ENCODE measurements around the gene OXSR1. TPM values are rescaled to one million over a fixed set of nuclear protein-coding genes. Genes with fewer than 3 reads are reported as not detected.

Gene OXSR1
- total RNA-seq, 2 donors from 2014 or later, result 21.2 to 32.7 TPM

- WGBS, result 93% methylated on average over 1 of the region's 1 CpG
- no peak for DNase-seq (ENCODE audit: low spot score)
- Histone ChIP-seq H3K9me3 (no peaks in the 10 kb centered on the region), H3K27ac (no peak overlapping the region), H3K4me1 (replicated peaks) (peaks cover 7% of the 10 kb centered on the region), H3K4me3 (no peak overlapping the region), H3K36me3 (peaks cover 20 to 41% of the 10 kb centered on the region in 2 donors), H3K27me3 (replicated peaks; ENCODE audit: insufficient read depth) (no peaks in the 10 kb centered on the region)
- intact Hi-C loops (cut with DNase I), result no loop called here
- TF ChIP-seq POLR2AphosphoS5 (IDR thresholded peaks at IDR 0.05), result no peak
- TF ChIP-seq CTCF (IDR thresholded peaks at IDR 0.05), result no peak
- TF ChIP-seq POLR2A (IDR thresholded peaks at IDR 0.05), result no peak
Observed at GRCh38 chr3:38128303-38128655, 37.1 kb upstream of the OXSR1 start.

GRCh38 chr3:38129058-38129457 is 36.3 kb upstream of the OXSR1 start:
- peaks cover 20 to 41% of the 10 kb centered on the region in 2 donors for H3K36me3 ChIP-seq
- H3K4me1 ChIP-seq (replicated peaks), result peaks cover 7% of the 10 kb centered on the region
- H3K27me3 ChIP-seq (replicated peaks; ENCODE audit: insufficient read depth), result no peaks in the 10 kb centered on the region
- 100% methylated on average over 5 of the region's 5 CpGs for WGBS
- no peak for TF ChIP-seq POLR2A (IDR thresholded peaks at IDR 0.05)
- DNase-seq (ENCODE audit: low spot score), result no peak
- peak overlapping the region in 1 of 2 donors; percentile 40 for H3K27ac ChIP-seq
- no peak overlapping the region for H3K4me3 ChIP-seq
- intact Hi-C loops (cut with DNase I), result no loop called here
- H3K9me3 ChIP-seq, result no peaks in the 10 kb centered on the region

GRCh38 chr3:38130631-38131065 is 34.7 kb upstream of the OXSR1 start:
- no peak for DNase-seq (ENCODE audit: low spot score)
- Histone ChIP-seq H3K27ac (no peak overlapping the region), H3K4me1 (replicated peaks) (peaks cover 7% of the 10 kb centered on the region), H3K4me3 (no peak overlapping the region), H3K27me3 (replicated peaks; ENCODE audit: insufficient read depth) (no peaks in the 10 kb centered on the region), H3K9me3 (no peaks in the 10 kb centered on the region), H3K36me3 (peaks cover 17 to 38% of the 10 kb centered on the region in 2 donors)
- WGBS, result 62% methylated on average over 3 of the region's 3 CpGs
- intact Hi-C loops (cut with DNase I), result loop anchor here (10.0 kb wide), 1 partner anchor 354 kb away; no protein-coding TSS in a partner anchor
- no peak for TF ChIP-seq POLR2A (IDR thresholded peaks at IDR 0.05)
- TF ChIP-seq POLR2AphosphoS5 (IDR thresholded peaks at IDR 0.05), result no peak
- no peak for TF ChIP-seq CTCF (IDR thresholded peaks at IDR 0.05)

GRCh38 chr3:38131621-38132369 is 33.5 kb upstream of the OXSR1 start:
- Histone ChIP-seq H3K36me3 (peaks cover 8 to 27% of the 10 kb centered on the region in 2 donors), H3K4me3 (no peak overlapping the region), H3K4me1 (replicated peaks) (peaks cover 7% of the 10 kb centered on the region), H3K27ac (peak overlapping the region in 1 of 2 donors; percentile 85), H3K27me3 (replicated peaks; ENCODE audit: insufficient read depth) (no peaks in the 10 kb centered on the region), H3K9me3 (no peaks in the 10 kb centered on the region)
- no peak for DNase-seq (ENCODE audit: low spot score)
- WGBS, result 73% methylated on average over 6 of the region's 6 CpGs
- intact Hi-C loops (cut with DNase I), result loop anchor here (10.0 kb wide), 1 partner anchor 353 kb away; no protein-coding TSS in a partner anchor
- TF ChIP-seq POLR2AphosphoS5 (IDR thresholded peaks at IDR 0.05), result no peak
- TF ChIP-seq POLR2A (IDR thresholded peaks at IDR 0.05), result no peak
- no peak for TF ChIP-seq CTCF (IDR thresholded peaks at IDR 0.05)

GRCh38 chr3:38133209-38133556 is 32.2 kb upstream of the OXSR1 start:
- intact Hi-C loops (cut with DNase I), result loop anchor here (10.0 kb wide), 1 partner anchor 352 kb away; no protein-coding TSS in a partner anchor
- TF ChIP-seq POLR2A (IDR thresholded peaks at IDR 0.05), result no peak
- TF ChIP-seq CTCF (IDR thresholded peaks at IDR 0.05), result no peak
- no peak for TF ChIP-seq POLR2AphosphoS5 (IDR thresholded peaks at IDR 0.05)
- peaks cover 7% of the 10 kb centered on the region for H3K4me1 ChIP-seq (replicated peaks)
- 64% methylated on average over 3 of the region's 3 CpGs for WGBS
- no peak for DNase-seq (ENCODE audit: low spot score)
- H3K36me3 ChIP-seq, result peaks cover 0 to 19% of the 10 kb centered on the region in 2 donors
- H3K27ac ChIP-seq, result peak overlapping the region; percentile 37 to 85
- H3K9me3 ChIP-seq, result no peaks in the 10 kb centered on the region
- no peak overlapping the region for H3K4me3 ChIP-seq
- H3K27me3 ChIP-seq (replicated peaks; ENCODE audit: insufficient read depth), result no peaks in the 10 kb centered on the region
